Tibial nerve (tissue), 4 donors: ENCODE results near the gene WDR5B.

Experiments
- EP300 ChIP-seq, 2 donors: sonication (generic); formaldehyde crosslinking; IDR thresholded peaks; one replicate each; pipeline ENCODE4 v1.6.1; 2017; ENCODE audit warnings: antibody characterized with exemption in 2 of 2, mild to moderate bottlenecking in 1 of 2
- POLR2A ChIP-seq, 2 donors: fragments of 450-650 bp; IDR thresholded peaks; one replicate each; pipeline ENCODE4 v1.6.1; 2017; ENCODE audit warnings: antibody characterized with exemption in 2 of 2, mild to moderate bottlenecking in 2 of 2, moderate library complexity in 2 of 2
- TF ChIP-seq, protein P1 (sequence below), 5 experiments: fragments of 200-600 bp in 3 of 5; fragments of 450-650 bp in 2 of 5; sonication (generic) in 3 of 5; IDR thresholded peaks; one replicate each; pipeline ENCODE4 v1.5.1; 2016 to 2019; ENCODE audit warnings: antibody characterized with exemption in 5 of 5, mild to moderate bottlenecking in 3 of 5, moderate library complexity in 2 of 5

DNA sequence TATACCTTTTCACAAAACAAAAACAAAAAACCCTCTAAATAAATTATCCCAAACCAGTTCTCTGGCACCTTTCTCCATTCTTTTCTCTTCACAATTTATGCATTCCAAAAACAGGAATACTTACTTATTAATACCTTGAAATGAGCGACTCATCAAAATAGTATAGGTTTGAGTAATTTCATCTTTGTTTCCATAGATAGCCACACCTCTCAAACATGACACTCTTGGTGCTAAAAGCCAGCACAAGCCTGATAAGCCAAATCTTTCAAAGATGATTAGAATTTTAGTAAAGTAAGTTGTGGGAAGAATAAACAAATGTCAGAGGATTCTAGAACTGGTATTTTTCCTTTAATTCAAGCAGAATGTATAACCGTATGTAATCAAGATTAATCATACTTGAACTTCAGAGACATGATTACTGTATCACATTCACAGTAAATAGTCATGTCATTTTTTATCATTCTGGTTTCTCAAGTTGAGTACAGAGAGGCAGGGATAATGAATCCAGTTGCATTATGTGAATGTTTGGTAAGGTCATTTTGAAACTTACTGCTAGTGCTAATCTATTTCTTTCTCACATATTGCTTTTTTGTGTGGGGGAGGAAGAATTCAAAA lies 12.1 kb upstream of the WDR5B start:
- TF ChIP-seq, protein P1, sequence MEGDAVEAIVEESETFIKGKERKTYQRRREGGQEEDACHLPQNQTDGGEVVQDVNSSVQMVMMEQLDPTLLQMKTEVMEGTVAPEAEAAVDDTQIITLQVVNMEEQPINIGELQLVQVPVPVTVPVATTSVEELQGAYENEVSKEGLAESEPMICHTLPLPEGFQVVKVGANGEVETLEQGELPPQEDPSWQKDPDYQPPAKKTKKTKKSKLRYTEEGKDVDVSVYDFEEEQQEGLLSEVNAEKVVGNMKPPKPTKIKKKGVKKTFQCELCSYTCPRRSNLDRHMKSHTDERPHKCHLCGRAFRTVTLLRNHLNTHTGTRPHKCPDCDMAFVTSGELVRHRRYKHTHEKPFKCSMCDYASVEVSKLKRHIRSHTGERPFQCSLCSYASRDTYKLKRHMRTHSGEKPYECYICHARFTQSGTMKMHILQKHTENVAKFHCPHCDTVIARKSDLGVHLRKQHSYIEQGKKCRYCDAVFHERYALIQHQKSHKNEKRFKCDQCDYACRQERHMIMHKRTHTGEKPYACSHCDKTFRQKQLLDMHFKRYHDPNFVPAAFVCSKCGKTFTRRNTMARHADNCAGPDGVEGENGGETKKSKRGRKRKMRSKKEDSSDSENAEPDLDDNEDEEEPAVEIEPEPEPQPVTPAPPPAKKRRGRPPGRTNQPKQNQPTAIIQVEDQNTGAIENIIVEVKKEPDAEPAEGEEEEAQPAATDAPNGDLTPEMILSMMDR (IDR thresholded peaks at IDR 0.05), result no peak
- TF ChIP-seq POLR2A (IDR thresholded peaks at IDR 0.05) (no peak), EP300 (IDR thresholded peaks at IDR 0.05) (no peak)
